Suprapubic skin (tissue), 4 donors: Measurements from ENCODE around the gene SIK3.

Experiments
- POLR2A ChIP-seq, 2 donors: fragments of 450-650 bp; IDR thresholded peaks; one replicate each; pipeline ENCODE4 v1.6.1; 2017; ENCODE audit warnings: antibody characterized with exemption in 2 of 2, mild to moderate bottlenecking in 2 of 2, moderate library complexity in 2 of 2
- POLR2AphosphoS5 ChIP-seq, 3 donors: sonication (generic); formaldehyde crosslinking; IDR thresholded peaks; one replicate each; pipeline ENCODE4 v1.6.1; 2017; ENCODE audit warnings: antibody characterized with exemption in 3 of 3
- TF ChIP-seq, protein P1 (sequence below), 2 donors: fragments of 200-600 bp in 1 of 2; fragments of 450-650 bp in 1 of 2; sonication (generic) in 1 of 2; IDR thresholded peaks; one replicate each; pipeline ENCODE4 v1.5.1; 2016 to 2019; ENCODE audit warnings: antibody characterized with exemption in 2 of 2, mild to moderate bottlenecking in 1 of 2, moderate library complexity in 1 of 2

DNA sequence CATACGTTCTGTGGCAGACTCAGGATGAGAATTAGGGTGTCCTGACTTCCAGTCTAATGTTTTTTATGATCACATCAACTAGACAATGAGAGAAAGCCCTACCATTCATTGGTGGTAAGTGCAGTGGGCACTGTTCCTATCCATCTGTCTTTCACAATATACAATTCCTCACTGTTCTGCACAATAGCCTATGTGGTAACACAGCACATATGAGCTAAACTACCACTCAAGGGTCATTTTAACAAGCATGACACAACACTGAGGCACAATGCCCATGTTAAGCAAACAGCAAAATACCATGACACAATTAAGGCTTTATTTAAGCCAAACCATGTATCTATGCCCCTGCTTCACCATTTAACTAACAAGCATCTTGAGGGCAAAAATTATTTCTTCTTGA is 52.3 kb downstream of the SIK3 start:
- TF ChIP-seq, protein P1, sequence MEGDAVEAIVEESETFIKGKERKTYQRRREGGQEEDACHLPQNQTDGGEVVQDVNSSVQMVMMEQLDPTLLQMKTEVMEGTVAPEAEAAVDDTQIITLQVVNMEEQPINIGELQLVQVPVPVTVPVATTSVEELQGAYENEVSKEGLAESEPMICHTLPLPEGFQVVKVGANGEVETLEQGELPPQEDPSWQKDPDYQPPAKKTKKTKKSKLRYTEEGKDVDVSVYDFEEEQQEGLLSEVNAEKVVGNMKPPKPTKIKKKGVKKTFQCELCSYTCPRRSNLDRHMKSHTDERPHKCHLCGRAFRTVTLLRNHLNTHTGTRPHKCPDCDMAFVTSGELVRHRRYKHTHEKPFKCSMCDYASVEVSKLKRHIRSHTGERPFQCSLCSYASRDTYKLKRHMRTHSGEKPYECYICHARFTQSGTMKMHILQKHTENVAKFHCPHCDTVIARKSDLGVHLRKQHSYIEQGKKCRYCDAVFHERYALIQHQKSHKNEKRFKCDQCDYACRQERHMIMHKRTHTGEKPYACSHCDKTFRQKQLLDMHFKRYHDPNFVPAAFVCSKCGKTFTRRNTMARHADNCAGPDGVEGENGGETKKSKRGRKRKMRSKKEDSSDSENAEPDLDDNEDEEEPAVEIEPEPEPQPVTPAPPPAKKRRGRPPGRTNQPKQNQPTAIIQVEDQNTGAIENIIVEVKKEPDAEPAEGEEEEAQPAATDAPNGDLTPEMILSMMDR (IDR thresholded peaks at IDR 0.05), result no peak
- TF ChIP-seq POLR2A (IDR thresholded peaks at IDR 0.05) (no peak), POLR2AphosphoS5 (IDR thresholded peaks at IDR 0.05) (peak in 2 of 3 donors; percentile 38 to 47)
